Fibroblast of lung (primary cell): ENCODE results near the gene CASKIN2. TPM values are rescaled to one million over a fixed set of nuclear protein-coding genes. Genes with fewer than 3 reads are reported as not detected.

ENCODE experiments used
- DNase-seq, 2 donors: peaks; one replicate each; pipeline versions ENCODE4 v3.0.0 to v3.0.0-alpha.2; 2010; ENCODE audit warnings: low read depth in 2 of 2
- H2AFZ ChIP-seq: 2 replicates; pipeline ENCODE4 v1.5.1; 2012; ENCODE audit warnings: low read length, control low read depth, inconsistent platforms
- H3K27ac ChIP-seq: 2 replicates; pipeline ENCODE4 v1.5.1; 2011; ENCODE audit warnings: low read length, control low read depth; ENCODE audit not compliant: insufficient read depth
- H3K27me3 ChIP-seq: 2 replicates; pipeline ENCODE4 v1.5.1; 2011; ENCODE audit warnings: mild to moderate bottlenecking, low read length; ENCODE audit not compliant: control insufficient read depth, insufficient read depth
- H3K36me3 ChIP-seq: 2 replicates; pipeline ENCODE4 v1.5.1; 2011; ENCODE audit warnings: low read length; ENCODE audit not compliant: control insufficient read depth, insufficient read depth
- H3K4me1 ChIP-seq: 2 replicates; pipeline ENCODE4 v1.5.1; 2011; ENCODE audit warnings: low read length; ENCODE audit not compliant: control insufficient read depth, insufficient read depth; ENCODE audit errors: extremely low read depth
- H3K4me2 ChIP-seq: 2 replicates; pipeline ENCODE4 v1.5.1; 2011; ENCODE audit warnings: low read length, control low read depth; ENCODE audit not compliant: insufficient read depth; ENCODE audit errors: extremely low read depth
- H3K4me3 ChIP-seq, 4 experiments: fragments of 200-600 bp in 1 of 4; sonication (generic) in 1 of 4; replicated peaks in 1 of 4; 2 replicates each; pipeline ENCODE4 v1.5.1; 2011 to 2016; ENCODE audit warnings: low read length in 4 of 4, low read depth in 3 of 4, mild to moderate bottlenecking in 3 of 4, control low read depth in 2 of 4, inconsistent platforms in 1 of 4, mixed read lengths in 1 of 4; ENCODE audit not compliant: insufficient read depth in 1 of 4; ENCODE audit errors: control extremely low read depth in 1 of 4
- H3K79me2 ChIP-seq: 2 replicates; pipeline ENCODE4 v1.5.1; 2012; ENCODE audit warnings: mild to moderate bottlenecking, low read length, inconsistent platforms; ENCODE audit not compliant: control insufficient read depth, insufficient read depth
- H3K9ac ChIP-seq: 2 replicates; pipeline ENCODE4 v1.5.1; 2011; ENCODE audit warnings: mild to moderate bottlenecking, low read length, control low read depth; ENCODE audit not compliant: insufficient read depth
- H3K9me3 ChIP-seq: 2 replicates; pipeline ENCODE4 v1.5.1; 2012; ENCODE audit warnings: low read depth, low read length; ENCODE audit not compliant: control insufficient read depth, insufficient read depth
- H4K20me1 ChIP-seq: 2 replicates; pipeline ENCODE4 v1.5.1; 2011; ENCODE audit warnings: low read length; ENCODE audit not compliant: control insufficient read depth, insufficient read depth; ENCODE audit errors: extremely low read depth
- CTCF ChIP-seq, 2 donors: IDR thresholded peaks in 1 of 2; conservative IDR thresholded peaks in 1 of 2; 1 replicate in 1 of 2; 2 replicates in 1 of 2; pipeline ENCODE4 v1.5.1; 2011 to 2012; ENCODE audit warnings: low read length in 2 of 2, control low read depth in 1 of 2, inconsistent platforms in 1 of 2, low read depth in 1 of 2, mild to moderate bottlenecking in 1 of 2
- EZH2 ChIP-seq: IDR thresholded peaks from 2 replicates; pipeline ENCODE4 v1.5.1; 2012; ENCODE audit warnings: low read length, control low read depth, mild to moderate bottlenecking; ENCODE audit errors: missing control alignments
- polyA plus RNA-seq, 2 donors: library from polyadenylated mRNA; depleted of rRNA in 1 of 2; stranded (reverse) in 1 of 2; unstranded in 1 of 2; fragments of >200 nt; gene quantifications; 2 replicates each; pipeline ENCODE4 v1.2.1, GENCODE V29; 2011 to 2012; ENCODE audit warnings: missing spikeins in 1 of 2
- total RNA-seq: library from RNA; depleted of rRNA; stranded (reverse); fragments of >200 nt; gene quantifications from 2 replicates; pipeline ENCODE4 v1.2.1, GENCODE V29; 2014

The CASKIN2 gene
- total and polyA plus RNA-seq, 2 donors (not counting 1 experiment from before 2014, with no cell fraction given): 3.4 to 8.3 TPM

- H3K79me2 ChIP-seq: no peaks in the 10 kb centered on the region
- no peaks in the 10 kb centered on the region for H3K9me3 ChIP-seq
- peaks cover 12% of the 10 kb centered on the region for H3K36me3 ChIP-seq
- H3K27me3 ChIP-seq: no peaks in the 10 kb centered on the region
- no peak overlapping the region for H3K4me3 ChIP-seq
- H4K20me1 ChIP-seq: no peaks in the 10 kb centered on the region
- no peak overlapping the region for H3K4me2 ChIP-seq
- no peaks in the 10 kb centered on the region for H3K4me1 ChIP-seq
- no peak for DNase-seq
- H2AFZ ChIP-seq: no peak overlapping the region
- no peak for TF ChIP-seq CTCF (conservative IDR thresholded peaks at IDR 0.05 in 1 of 2, IDR thresholded peaks at IDR 0.05 in 1 of 2; ENCODE audit: low read depth in 1 of 2, low read length in 2 of 2)
- no peak for TF ChIP-seq EZH2
- H3K9ac ChIP-seq: no peak overlapping the region
- H3K27ac ChIP-seq: no peak overlapping the region
Measured at GRCh38 chr17:75498039-75498725, 17.2 kb downstream of the CASKIN2 start.

GRCh38 chr17:75496005-75496404 lies 19.3 kb downstream of the CASKIN2 start:
- Histone ChIP-seq H3K4me3 (no peak overlapping the region), H3K4me2 (no peak overlapping the region), H3K9ac (no peak overlapping the region), H4K20me1 (no peaks in the 10 kb centered on the region), H2AFZ (no peak overlapping the region), H3K27ac (no peak overlapping the region), H3K79me2 (no peaks in the 10 kb centered on the region), H3K9me3 (no peaks in the 10 kb centered on the region), H3K27me3 (no peaks in the 10 kb centered on the region), H3K4me1 (no peaks in the 10 kb centered on the region), H3K36me3 (peaks cover 21% of the 10 kb centered on the region)
- DNase-seq: no peak
- TF ChIP-seq EZH2: no peak
- no peak for TF ChIP-seq CTCF (conservative IDR thresholded peaks at IDR 0.05 in 1 of 2, IDR thresholded peaks at IDR 0.05 in 1 of 2; ENCODE audit: low read depth in 1 of 2, low read length in 2 of 2)

- DNase-seq: no peak
- no peak for TF ChIP-seq EZH2
- no peak for TF ChIP-seq CTCF (conservative IDR thresholded peaks at IDR 0.05 in 1 of 2, IDR thresholded peaks at IDR 0.05 in 1 of 2; ENCODE audit: low read depth in 1 of 2, low read length in 2 of 2)
- H3K9me3 ChIP-seq: no peaks in the 10 kb centered on the region
- no peaks in the 10 kb centered on the region for H3K27me3 ChIP-seq
- H2AFZ ChIP-seq: no peak overlapping the region
- H3K9ac ChIP-seq: no peak overlapping the region
- no peak overlapping the region for H3K27ac ChIP-seq
- peaks cover 19% of the 10 kb centered on the region for H3K36me3 ChIP-seq
- no peaks in the 10 kb centered on the region for H3K4me1 ChIP-seq
- no peaks in the 10 kb centered on the region for H3K79me2 ChIP-seq
- no peak overlapping the region for H3K4me3 ChIP-seq
- no peaks in the 10 kb centered on the region for H4K20me1 ChIP-seq
- no peak overlapping the region for H3K4me2 ChIP-seq
Measured at GRCh38 chr17:75494326-75494877, 20.9 kb downstream of the CASKIN2 start.
